HG02885 (cell line): ENCODE results near the gene CXCL3.
"Not testable (repeated sequence)": the region's sequence is repeated elsewhere in the genome, so short reads cannot be mapped to it uniquely, and the experiment has no call there.

Experiments used
- ATAC-seq: cut with Tn5 transposase; IDR thresholded peaks from one replicate; pipeline ENCODE4 v1.9.1; 2021; ENCODE audit warnings: mild to moderate bottlenecking; ENCODE audit not compliant: unreplicated experiment, poor library complexity

Gene CXCL3

DNA sequence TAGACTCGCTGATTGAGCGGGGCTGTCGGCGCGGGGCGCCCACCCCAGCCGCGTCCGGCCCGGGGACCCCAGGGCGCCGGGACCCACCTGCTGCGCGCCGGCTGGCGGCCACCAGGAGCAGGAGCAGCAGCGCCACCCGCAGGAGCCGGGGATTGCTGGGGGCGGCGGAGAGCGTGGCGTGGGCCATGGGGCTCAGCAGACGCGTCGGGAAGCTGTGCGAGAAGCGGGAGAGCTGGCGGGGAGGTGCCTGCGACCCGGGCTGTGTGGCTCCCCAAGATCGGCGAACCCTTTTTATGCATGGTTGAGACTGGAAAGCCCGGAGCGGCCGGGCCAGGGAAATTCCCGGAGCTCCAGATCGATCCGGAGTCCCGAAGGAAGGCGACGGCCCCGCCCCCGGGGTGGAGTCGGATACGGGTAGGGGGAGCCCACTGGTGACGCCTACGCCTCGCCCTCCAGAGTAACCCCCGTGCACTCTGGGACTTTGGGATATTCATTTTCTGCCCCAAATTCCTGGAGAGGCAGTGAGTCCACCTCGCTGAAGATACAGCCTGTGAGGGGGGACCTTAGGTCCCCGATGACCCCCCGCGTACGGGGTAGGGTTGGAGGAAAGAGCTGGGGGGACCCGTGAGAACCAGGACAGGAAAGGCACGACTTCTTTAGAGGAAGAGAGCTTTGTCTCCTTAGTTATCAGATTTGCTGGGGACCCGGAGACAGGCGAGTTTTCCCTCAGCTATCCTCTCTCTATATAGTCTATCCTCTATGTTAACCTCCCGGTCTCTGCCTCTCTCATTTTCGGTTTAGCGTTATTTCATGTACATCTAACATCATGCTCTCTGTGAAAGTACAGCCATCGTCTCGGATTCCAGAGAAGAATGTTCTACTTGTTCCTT lies at the start of gene CXCL3:
CXCL3 (minus strand) TSS at position 265 of the 890 bp plus-strand sequence; CDS start at position 187, 78 bp downstream.
- peak; percentile 53 for ATAC-seq

DNA sequence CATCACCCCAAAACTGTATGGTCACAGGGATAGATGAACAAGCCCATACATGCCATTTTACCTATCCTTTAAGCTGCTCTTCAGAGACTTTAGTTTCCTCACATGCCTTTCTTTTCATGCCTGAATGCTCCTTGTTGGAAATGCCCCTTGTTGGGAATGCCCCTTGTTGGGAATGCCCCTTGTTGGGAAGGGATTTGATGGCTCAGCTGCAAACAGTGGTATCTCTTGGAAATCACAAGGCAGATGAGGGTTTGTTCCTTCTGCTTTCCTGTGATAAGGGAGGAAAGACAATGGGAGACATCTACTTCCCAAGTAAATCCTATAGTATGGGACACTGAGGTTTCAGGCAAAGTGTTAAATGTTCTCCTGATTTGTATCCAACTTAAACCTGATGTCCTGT lies 49.0 kb upstream of the CXCL3 start:
- ATAC-seq = no peak

DNA sequence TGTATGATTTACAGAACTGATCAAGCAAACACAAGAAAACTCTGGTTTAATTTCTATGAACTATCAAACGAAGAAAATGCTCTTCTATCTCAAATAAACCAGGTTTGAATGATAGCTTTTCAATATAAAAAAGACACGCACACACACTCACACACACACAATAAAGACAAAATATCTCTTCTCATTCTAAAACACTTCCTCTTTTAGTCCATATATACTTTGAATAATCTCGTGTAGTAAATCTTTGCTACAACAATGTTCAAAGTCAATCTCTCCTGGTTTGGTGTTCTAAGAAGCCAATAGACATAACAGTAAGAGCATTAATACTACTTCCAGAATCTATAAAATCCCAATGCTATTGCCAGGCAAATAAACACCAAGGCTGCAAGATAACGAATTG lies 47.2 kb upstream of the CXCL3 start:
- ATAC-seq = no peak

DNA sequence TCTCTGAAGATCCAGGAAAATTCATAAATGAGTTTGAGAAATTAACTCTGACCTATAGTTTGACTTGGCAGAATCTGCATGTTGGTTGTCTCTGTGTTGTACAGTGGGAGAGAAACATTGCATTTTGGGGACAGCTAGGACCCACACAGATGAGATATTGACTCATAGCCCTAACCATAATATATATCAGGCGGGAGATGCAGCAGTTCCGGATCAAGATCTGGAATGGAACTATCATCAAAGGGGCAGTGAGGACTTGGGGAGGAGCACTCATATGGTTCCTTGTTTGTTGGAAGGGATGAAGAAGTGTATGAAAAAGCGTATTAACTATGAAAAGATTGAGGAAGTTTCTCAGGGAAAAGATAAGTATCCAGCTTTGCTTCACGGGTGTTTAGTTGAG lies 46.5 kb upstream of the CXCL3 start:
- ATAC-seq = no peak

DNA sequence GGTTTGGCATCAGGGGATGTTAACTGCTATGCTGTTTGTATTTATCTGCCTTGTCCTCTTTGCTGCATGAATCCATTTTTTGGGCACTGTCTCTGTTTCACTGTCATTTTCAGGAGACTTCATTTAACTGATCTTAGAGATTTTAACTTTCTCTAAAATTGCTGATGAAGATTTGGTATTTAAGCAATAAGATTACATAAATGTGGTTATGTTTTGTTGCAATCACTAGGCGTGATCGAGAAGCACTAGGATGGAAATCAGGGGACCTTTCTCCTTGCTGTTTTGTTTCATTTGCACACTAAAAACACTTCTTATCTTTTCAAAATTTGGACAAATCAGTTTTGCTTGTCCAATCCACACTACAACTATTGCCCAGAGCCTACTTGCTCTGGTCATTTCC lies 45.1 kb upstream of the CXCL3 start:
- ATAC-seq = no peak

DNA sequence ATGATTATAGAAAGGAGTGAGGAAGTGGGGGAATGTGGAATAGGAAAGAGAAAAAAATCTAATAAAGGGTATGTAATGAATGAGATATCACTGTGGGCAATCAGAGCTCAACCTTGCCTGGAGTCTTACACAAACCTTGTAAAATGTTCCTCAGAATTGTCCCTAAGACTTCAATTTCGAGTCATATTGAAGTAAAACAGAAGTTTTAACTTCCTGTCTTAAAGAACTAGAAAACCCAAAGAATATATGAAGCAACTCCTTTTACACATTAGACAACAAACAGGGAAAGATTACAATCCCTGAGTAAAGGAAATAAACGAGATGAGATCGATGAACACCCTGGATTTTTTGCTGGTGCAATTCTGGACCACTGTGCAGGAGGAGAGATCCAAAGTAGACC lies 42.5 kb upstream of the CXCL3 start:
- no peak for ATAC-seq

DNA sequence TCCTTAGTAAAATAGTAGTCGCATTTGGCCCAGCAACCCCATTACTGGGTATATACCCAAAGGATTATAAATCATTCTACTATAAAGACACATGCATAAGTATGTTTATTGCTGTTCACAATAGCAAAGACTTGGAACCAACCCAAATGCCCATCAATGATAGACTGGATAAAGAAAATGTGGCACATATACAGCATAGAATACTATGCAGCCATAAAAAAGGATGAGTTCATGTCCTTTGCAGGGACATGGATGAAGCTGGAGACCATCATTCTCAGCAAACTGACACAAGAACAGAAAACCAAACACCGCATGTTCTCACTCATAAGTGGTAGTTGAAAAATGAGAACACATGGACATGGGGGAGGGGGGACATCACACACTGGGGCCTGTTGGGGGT lies 41.9 kb upstream of the CXCL3 start:
- ATAC-seq = not testable (repeated sequence)

DNA sequence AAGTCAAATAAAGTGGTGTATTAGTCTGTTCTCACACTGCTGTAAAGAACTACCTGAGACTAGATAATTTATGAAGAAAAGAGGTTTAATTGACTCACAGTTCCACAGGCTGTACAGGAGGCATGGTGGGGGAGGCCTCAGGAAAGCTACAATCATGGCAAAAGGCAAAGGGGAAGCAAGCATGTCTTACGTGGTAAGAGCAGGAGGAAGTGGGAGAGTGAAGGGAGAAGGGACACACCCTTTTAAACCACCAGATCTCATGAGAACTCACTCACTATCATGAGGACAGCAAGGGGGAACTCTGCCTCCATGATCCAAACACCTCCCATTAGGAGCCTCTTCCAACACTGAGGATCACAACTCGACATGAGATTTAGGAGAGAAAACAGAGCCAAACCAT lies 40.5 kb upstream of the CXCL3 start:
- ATAC-seq = not testable (repeated sequence)

DNA sequence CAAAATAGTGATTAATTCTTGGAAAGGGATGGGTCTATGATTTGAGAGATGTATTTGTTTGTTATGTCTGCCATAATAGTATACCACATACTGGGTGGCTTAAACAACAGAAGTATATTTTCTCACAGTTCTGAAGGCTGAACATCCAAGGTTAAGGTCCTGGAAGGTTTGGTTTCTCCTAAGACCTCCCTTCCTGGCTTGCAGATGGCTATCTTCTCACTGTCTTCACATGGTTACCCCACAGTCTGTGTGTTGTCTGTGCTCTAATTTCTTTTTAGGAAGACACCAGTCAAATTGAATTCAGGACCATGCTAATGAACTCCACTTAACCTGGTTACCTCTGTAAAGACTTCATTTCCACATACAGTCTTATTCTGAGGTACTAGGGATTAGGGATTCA lies 34.9 kb upstream of the CXCL3 start:
- ATAC-seq = no peak

DNA sequence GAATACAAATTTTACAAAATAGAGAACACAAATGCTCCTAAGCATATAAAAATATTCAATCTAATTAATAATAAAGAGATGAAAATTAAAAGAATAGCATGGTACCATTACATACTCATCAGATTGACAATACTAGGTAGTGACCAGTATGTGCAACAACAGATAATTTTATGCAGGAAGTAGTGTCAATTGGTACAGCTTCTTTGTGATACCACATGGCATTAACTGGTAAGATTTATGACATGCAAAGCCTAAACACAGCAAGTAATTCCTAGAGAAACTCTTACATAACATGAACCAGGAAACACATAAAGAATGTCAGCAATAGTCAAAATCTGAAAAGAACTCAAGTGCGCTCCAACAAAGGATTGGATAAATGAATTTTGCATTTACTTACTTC lies 34.2 kb upstream of the CXCL3 start:
- no peak for ATAC-seq

DNA sequence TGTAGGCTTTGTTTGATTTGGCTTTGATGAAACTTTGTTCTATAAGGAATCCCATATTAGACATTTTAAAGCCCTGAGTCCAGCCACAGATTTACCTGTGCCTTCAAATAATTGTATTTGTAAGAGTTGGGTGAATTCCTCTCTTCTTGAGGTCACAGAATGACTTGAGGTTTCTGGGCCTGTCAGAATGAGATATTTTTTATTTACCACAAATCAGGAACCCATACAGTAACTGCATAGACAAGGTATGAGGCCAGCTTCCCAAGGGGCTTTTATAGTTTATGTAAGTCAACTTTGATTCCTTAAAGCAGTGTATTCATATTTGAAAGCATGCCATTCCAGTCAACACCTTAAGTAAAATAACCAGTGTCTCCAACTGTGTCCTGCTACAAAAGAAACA lies 29.1 kb upstream of the CXCL3 start:
- ATAC-seq = no peak

DNA sequence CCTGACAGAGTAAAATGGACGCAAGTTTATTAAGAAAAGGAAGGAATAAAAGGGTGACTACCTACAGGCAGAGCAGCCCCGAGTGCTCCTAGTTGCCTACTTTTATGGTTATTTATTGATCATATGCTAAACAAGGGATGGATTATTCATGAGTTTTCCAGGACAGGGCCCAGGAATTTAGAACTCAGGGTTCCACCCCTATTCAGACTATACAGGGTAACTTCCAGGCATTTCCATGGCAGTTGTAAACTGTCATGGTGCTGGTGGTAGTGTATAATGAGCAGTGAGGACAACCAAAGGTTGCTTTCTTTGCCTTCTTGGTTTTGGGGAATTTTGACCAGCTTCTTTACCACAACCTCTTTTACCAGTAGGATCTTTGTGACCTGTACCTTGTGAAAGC lies 27.7 kb upstream of the CXCL3 start:
- no peak for ATAC-seq

DNA sequence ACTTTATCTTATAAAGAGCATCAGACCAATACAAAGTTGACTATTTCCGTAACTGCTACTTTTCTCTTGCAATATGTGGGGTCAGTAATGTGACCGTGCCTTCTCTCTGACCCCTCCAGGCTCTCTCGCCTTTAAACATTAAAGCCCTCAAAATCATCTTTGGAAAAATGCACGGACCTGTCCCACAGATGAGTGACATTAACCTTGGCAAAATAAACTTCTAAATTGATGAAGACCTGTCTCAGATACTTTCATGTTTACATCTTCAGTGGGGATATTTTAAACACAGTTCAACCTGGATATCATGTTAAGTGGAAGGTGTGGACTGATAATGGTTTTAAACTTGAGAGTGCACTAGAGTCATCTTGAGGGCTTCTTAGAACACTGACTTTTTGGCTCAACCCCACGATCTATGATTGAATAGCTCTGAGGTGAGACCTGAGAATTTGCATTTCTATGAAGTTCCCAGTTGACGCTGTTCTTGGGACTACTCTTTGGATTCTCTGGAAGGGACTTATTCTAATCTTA lies 26.7 kb upstream of the CXCL3 start:
- no peak for ATAC-seq

DNA sequence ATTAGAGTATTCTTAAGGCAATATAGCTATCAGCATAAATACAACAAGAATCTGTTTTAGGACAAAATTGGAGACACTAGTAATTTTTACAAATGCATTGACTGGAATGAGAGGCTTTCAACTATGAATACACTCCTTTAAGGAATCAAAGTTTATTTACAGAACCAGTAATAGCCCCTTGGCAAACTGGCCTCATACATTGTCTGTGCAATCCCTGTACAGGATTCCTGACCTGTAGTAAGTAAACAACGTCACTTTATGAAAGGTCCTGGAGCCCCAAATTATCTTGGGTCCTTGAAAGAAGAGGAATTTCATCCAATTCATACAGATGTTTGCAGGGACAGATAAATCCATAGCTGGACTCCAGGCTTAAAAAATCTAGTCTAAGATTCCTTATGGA lies 25.4 kb upstream of the CXCL3 start:
- no peak for ATAC-seq

DNA sequence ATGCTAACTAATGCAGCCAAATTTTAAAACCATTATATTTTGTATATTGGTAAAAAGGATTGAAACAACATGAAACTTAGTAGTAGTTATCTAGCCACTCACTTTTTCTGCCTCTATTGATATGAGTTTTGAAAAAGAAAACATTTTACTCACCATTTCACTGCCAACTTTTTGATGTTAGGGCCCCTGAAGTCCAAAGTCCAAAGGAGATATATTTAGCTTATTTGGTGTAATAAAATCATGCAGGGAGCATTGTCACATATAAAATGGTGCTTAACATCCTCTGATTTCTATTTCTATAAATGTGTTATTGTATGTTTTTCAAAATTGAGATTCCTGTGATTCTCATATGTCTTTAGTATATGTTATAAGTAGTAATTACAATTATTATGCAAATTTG lies 24.5 kb upstream of the CXCL3 start:
- no peak for ATAC-seq

DNA sequence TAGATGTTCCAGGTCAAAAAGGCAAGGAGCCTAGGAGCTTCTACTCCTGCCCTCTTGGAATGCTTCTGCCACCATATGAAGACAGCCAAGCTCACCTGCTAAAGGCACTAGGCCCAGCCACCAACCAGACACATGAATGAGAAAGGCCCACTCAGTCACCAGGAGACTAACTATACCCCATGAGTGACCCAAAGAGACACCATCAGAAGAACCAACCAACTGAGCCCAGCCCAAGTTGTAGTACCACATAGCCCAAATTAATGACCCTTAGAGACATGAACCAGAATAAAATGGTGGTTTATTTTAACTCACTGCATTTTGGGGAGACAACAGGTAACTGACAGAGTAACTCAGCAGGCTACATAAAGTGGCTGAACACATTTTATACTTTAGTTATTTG lies 22.9 kb upstream of the CXCL3 start:
- ATAC-seq = no peak

DNA sequence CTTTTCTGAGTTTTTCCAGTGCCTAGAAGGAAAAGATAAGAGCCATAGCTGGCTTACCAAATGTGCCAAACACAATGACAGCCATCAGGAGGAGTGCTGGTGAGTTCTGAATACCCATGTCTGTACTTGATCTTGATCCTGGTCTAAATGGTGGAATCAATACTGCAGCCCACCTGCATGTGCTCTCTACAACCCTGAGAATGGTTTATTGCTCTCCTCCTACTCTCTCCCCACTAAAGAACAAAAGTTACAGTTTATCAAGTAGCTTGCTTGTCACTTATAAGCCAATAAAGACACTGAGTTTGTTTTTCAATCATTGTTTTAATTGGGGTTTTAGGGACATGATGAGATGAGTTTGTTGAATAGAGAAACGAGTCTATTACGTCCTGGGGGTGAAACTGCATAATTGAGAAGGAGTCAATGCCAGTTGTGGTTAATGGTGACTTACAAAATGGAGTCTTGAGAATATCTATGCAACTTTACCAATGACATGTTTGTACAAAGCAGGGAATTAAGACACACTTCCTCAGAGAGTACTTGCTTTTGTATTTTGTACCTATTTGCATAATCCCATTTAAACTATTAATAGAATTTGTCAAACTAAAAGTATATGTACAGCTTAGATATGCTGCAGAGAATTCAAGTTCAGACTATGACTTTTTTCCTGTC lies 20.8 kb upstream of the CXCL3 start:
- ATAC-seq = no peak

DNA sequence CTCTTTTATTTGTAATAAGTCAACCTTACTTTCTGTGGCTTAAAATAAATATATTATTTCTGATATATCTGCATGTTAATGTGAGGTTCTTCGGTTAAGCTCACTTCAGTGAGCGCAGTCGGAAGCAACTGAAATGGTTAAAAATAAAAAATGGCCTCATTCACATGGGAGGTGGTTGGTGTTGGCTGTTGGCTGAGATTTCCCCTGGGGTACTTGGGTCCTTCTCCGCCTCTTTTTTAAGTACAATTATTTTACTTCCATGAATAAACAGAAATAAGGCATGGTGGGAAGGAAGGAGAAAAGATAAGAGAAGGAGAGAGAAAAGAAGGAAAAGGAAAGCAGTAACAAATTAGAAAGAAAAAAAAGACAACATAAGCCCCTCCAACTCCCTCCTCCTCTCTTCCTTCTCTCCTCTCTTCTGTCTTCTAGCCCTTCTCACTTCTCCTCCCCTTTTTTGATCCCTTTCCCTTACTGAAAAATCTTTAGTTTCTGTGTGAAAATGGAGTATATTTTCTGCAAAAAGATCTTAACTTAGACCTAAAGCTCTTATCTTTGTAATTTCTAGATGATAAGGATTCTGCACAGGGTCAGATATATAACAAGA lies 19.7 kb upstream of the CXCL3 start:
- ATAC-seq = no peak

DNA sequence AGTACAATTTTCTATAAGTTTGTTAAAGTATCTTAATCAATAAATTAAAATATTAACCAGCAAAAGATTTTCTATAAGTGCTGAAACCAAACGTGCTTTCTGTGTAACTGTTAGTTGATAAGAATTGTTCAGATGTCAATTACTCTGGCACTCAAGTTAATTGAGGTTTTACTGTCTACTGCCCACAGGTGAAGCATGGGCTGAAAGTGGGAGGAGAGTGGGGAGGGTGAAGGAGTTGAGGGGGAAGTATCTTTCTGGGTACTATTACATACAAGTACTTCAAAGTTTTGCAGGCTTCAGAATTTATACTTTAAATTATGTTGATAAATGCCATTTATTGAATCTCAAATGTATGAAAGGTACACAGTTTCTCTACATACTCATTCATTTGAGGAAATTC lies 19.1 kb upstream of the CXCL3 start:
- ATAC-seq = no peak

DNA sequence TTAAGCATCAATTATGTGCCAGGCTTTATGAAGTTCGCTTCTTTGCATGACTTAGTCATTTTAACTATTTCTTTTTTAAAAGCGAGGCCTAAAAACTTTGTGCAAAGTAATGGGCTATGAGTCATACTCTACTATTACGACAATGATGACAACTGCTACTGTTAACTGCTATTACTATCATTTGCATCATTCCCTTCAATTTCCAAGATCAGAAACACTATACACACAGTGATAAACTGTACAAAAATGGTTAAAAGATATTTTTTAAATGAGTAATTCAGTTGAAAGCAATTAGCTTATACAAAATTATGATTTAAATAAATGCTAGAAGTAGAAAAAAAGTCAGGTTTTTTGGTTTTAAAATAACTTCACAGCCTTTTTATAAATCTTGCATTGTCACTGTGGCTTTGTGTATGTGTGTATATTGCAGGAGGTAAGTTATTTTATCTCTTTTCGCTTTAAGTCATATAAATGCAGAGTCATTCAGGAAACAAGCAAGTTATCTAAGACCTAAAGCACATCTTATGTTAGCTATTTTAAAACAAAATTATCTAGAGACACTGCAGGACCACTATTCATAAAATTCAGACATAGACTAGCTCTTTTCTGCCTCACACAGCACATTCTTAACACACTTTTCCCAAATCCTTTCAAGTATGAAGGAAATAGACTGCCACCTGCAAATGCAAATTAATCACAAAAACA lies 18.5 kb upstream of the CXCL3 start:
- ATAC-seq = no peak
